Renal cortical epithelial cell (primary cell): Measurements from ENCODE around the gene SLCO4A1. TPM values are rescaled to one million over a fixed set of nuclear protein-coding genes. Genes with fewer than 3 reads are reported as not detected.
A peak's percentile ranks its signal among the peaks of the same experiment; 100 is the strongest.
"Not testable (repeated sequence)": the region's sequence is repeated elsewhere in the genome, so short reads cannot be mapped to it uniquely, and the experiment has no call there.

ENCODE experiments used
- DNase-seq: peaks from one replicate; pipeline ENCODE4 v3.0.0-alpha.2; 2011; ENCODE audit warnings: low read depth
- total RNA-seq: library from RNA; depleted of rRNA; stranded (reverse); fragments of >200 nt; gene quantifications from 2 replicates; pipeline ENCODE4 v1.2.3, GENCODE V29; 2014

Gene SLCO4A1
- total RNA-seq, 1 donor from 2014 or later = 6.1 TPM

GRCh38 chr20:62665153-62665754, 23.0 kb downstream of the SLCO4A1 start:
- DNase-seq = no peak

GRCh38 chr20:62665826-62666735, 23.8 kb downstream of the SLCO4A1 start:
- DNase-seq = no peak

GRCh38 chr20:62666736-62667529, 24.6 kb downstream of the SLCO4A1 start:
- DNase-seq = no peak

- DNase-seq = no peak
Observed at GRCh38 chr20:62667530-62668440, 25.5 kb downstream of the SLCO4A1 start.

GRCh38 chr20:62668441-62669027, 26.2 kb downstream of the SLCO4A1 start:
- DNase-seq = peak; percentile 47

GRCh38 chr20:62669249-62669648, 26.9 kb downstream of the SLCO4A1 start:
- no peak for DNase-seq

GRCh38 chr20:62670156-62670555, 27.9 kb downstream of the SLCO4A1 start:
- DNase-seq = no peak

GRCh38 chr20:62670998-62671397, 28.7 kb downstream of the SLCO4A1 start:
- DNase-seq = no peak

- no peak for DNase-seq
Observed at GRCh38 chr20:62671765-62672164, 29.5 kb downstream of the SLCO4A1 start.

- DNase-seq = no peak
Observed at GRCh38 chr20:62674370-62674769, 32.1 kb downstream of the SLCO4A1 start.

- DNase-seq = no peak
Observed at GRCh38 chr20:62675156-62675876, 33.0 kb downstream of the SLCO4A1 start.

- no peak for DNase-seq
Observed at GRCh38 chr20:62675877-62676260, 33.6 kb downstream of the SLCO4A1 start.

- no peak for DNase-seq
Observed at GRCh38 chr20:62676976-62677375, 34.7 kb downstream of the SLCO4A1 start.

- no peak for DNase-seq
Observed at GRCh38 chr20:62677678-62678077, 35.4 kb downstream of the SLCO4A1 start.

GRCh38 chr20:62678553-62678952, 36.2 kb downstream of the SLCO4A1 start:
- no peak for DNase-seq

- DNase-seq = no peak
Observed at GRCh38 chr20:62679978-62680589, 37.8 kb downstream of the SLCO4A1 start.

- DNase-seq = no peak
Observed at GRCh38 chr20:62682912-62683517, 40.7 kb downstream of the SLCO4A1 start.

- DNase-seq = not testable (repeated sequence)
Observed at GRCh38 chr20:62683660-62684322, 41.5 kb downstream of the SLCO4A1 start.

- DNase-seq = no peak
Observed at GRCh38 chr20:62684981-62685380, 42.7 kb downstream of the SLCO4A1 start.
